Cardiac muscle cell (in vitro differentiated cells and primary cell): ENCODE measurements around the gene GRID1. TPM values are rescaled to one million over a fixed set of nuclear protein-coding genes. Genes with fewer than 3 reads are reported as not detected.

Experiments used
- DNase-seq, 2 donors: peaks; one replicate each; pipeline versions ENCODE4 v3.0.0 to v3.0.0-alpha.2; 2010 to 2017; ENCODE audit warnings: low read depth in 1 of 2, low spot score in 1 of 2
- H3K27ac ChIP-seq: fragments of 200-600 bp; sonication (generic); 2 replicates; pipeline ENCODE4 v1.5.1; 2016
- H3K27me3 ChIP-seq: fragments of 200-600 bp; sonication (generic); 2 replicates; pipeline ENCODE4 v1.6.0; 2016; ENCODE audit warnings: control low read depth
- H3K36me3 ChIP-seq: fragments of 200-600 bp; sonication (generic); 2 replicates; pipeline ENCODE4 v1.5.1; 2016; ENCODE audit warnings: control low read depth
- H3K4me1 ChIP-seq: fragments of 200-600 bp; sonication (generic); 2 replicates; pipeline ENCODE4 v1.8.1; 2017; ENCODE audit warnings: low read depth, mild to moderate bottlenecking, mixed run types
- H3K4me3 ChIP-seq: fragments of 200-600 bp; sonication (generic); 2 replicates; pipeline ENCODE4 v1.5.1; 2016; ENCODE audit warnings: mild to moderate bottlenecking
- H3K9me3 ChIP-seq: fragments of 200-600 bp; sonication (generic); 2 replicates; pipeline ENCODE4 v1.5.1; 2017; ENCODE audit warnings: low read depth, mild to moderate bottlenecking, control low read depth
- polyA plus RNA-seq: library from polyadenylated mRNA; unstranded; fragments of >200 nt; fragmentation: Nextera tagmentation; extraction: Ambion mirVana; gene quantifications from 2 replicates; pipeline ENCODE4 v1.2.1, GENCODE V29; 2016
- total RNA-seq: library from RNA; depleted of rRNA; stranded (reverse); fragments of >200 nt; gene quantifications from 2 replicates; pipeline ENCODE4 v1.2.3, GENCODE V29; 2016
- TF ChIP-seq, protein P1 (sequence below): IDR thresholded peaks from 2 replicates; pipeline ENCODE4 v1.5.1; 2012; ENCODE audit warnings: low read depth, mild to moderate bottlenecking, low read length

GRID1 gene
- total and polyA plus RNA-seq, 2 experiments from 2014 or later = 1.5 to 1.6 TPM

DNA sequence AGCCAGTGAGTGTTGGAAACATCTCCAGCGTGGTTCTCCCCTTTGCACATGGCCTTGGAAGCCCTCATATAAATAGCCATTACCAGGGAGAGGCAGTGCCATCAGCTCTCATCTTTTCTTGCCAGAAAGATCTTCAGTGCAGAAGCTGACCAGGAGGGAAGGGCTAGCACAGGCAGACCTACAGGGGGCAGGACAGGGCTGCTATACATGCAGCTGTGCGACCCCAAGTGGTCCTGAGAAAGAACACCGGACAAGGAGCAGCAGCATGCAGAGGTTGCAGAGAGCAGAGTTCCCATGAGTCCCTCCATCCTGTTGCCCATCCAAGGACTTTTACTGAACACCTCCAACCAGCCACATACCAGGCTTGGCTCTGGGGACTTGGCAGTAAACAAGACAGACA is 17.1 kb downstream of the GRID1 start:
- H3K9me3 ChIP-seq = no peaks in the 10 kb centered on the region
- no peak overlapping the region for H3K4me3 ChIP-seq
- no peak overlapping the region for H3K27ac ChIP-seq
- H3K4me1 ChIP-seq = peaks cover 3% of the 10 kb centered on the region
- TF ChIP-seq, protein P1, sequence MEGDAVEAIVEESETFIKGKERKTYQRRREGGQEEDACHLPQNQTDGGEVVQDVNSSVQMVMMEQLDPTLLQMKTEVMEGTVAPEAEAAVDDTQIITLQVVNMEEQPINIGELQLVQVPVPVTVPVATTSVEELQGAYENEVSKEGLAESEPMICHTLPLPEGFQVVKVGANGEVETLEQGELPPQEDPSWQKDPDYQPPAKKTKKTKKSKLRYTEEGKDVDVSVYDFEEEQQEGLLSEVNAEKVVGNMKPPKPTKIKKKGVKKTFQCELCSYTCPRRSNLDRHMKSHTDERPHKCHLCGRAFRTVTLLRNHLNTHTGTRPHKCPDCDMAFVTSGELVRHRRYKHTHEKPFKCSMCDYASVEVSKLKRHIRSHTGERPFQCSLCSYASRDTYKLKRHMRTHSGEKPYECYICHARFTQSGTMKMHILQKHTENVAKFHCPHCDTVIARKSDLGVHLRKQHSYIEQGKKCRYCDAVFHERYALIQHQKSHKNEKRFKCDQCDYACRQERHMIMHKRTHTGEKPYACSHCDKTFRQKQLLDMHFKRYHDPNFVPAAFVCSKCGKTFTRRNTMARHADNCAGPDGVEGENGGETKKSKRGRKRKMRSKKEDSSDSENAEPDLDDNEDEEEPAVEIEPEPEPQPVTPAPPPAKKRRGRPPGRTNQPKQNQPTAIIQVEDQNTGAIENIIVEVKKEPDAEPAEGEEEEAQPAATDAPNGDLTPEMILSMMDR = peak; percentile 46
- H3K27me3 ChIP-seq = no peaks in the 10 kb centered on the region
- peak; percentile 23 to 78 for DNase-seq
- H3K36me3 ChIP-seq = no peaks in the 10 kb centered on the region

DNA sequence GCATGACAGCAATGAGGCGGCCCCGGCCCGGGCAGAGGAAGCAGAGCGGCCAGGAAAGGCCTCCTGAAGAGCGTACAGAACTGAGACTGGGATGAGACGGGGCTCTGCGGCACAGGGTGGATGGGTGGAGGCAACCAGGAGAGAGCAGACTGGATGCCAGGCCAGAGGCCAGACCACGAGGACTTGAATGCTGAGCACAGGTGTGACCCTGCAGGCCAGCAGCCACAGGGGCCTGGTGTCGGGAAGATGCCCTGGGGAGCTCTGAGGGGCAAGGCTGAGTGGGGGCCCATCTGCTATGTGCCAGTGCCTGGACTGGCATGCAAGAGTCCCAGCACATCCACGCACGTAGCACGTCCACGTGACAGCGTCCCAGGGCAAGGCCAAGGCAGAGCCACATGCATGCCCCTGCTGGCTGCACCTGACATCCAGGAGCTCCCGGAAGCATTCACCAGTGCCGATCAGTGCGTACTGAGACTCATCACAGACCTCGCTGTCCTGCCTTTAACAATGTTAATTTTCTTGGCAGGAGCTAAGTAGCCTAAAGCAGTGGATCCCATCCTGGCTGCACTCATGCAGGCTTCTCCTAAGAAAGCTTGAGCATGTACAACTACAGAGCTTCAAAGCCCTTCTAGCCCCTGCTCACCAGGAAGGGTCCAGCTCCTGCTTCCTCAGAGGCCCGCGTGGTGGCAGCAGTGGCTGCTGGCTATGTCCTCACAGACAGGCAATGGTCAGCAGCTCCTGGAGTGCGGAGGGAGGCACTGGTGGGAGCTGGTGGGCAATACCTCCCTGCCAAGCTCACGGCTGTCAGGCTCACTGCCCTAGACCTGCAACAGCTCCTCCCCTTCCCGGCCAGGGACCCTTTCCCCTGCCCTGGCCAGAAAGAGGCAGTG is 18.0 kb downstream of the GRID1 start:
- H3K27ac ChIP-seq = no peak overlapping the region
- DNase-seq = peak; percentile 7 to 50
- H3K9me3 ChIP-seq = no peaks in the 10 kb centered on the region
- H3K4me1 ChIP-seq = peaks cover 3% of the 10 kb centered on the region
- no peak overlapping the region for H3K4me3 ChIP-seq
- H3K27me3 ChIP-seq = no peaks in the 10 kb centered on the region
- H3K36me3 ChIP-seq = no peaks in the 10 kb centered on the region
- TF ChIP-seq, protein P1 = peak; percentile 24

DNA sequence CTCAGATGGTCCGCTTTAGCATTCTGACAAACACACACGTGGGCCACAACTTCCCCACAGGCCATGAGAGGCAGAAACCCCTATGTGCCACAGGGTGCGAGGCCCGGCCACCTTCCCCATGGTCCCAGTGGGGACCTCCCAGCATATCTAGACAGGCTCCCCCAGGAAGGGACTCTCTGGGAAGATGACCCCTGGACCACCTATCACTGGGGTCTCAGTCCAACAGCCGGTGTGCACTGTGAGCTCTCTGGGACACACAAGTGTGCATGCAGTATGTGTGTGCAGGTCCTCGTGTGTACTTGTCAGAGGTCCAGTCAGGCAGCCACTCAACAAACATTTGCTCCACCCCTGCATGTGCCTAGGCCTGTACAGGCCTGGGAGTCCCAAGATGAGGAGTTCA is 18.7 kb downstream of the GRID1 start:
- Histone ChIP-seq H3K4me3 (no peak overlapping the region), H3K27ac (no peak overlapping the region), H3K9me3 (no peaks in the 10 kb centered on the region), H3K27me3 (no peaks in the 10 kb centered on the region), H3K36me3 (no peaks in the 10 kb centered on the region), H3K4me1 (peaks cover 3% of the 10 kb centered on the region)
- TF ChIP-seq, protein P1 = no peak
- DNase-seq = no peak

DNA sequence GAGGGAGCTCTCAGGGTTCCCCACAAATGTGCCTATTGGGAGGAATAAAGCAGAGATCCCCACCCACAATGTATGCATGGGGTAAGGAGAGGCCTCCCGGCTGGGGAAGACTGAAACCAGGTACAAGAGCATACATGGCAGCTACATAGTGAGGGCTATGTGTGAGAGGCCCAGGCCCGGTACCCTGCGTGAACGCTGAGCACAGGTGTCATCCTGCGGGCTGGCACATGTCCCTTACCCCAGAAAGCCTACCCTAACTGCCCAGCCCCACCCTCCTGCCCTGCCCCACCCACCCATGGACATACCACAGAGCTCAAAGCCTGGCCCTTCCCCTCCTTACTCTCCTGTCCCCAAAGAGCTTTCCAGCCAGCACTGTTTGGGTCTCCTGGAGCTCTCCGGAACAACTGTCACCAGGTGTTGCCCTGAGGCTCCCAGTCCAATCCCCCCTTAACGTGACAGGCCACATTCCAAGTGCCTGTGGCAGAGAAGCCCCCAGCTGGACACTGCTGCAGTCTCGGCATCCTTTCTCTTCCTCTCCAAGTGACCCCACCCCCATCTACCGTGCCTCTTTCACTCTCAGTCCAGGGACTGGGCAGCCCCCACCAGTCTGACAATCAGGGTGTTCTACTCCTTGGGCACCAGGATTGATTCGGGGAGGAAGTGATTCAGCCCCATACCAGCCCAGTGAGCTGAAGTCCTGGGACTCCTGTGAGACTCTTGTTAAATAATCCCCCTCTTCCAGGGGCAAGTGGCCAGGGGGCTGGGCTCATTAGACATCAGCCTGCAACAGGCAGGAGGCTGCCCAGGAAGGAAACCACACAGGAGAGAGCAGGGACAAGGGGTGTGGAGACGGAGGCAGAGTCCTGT is 19.6 kb downstream of the GRID1 start:
- no peak overlapping the region for H3K27ac ChIP-seq
- TF ChIP-seq, protein P1 = no peak
- H3K4me1 ChIP-seq = peaks cover 3% of the 10 kb centered on the region
- DNase-seq = no peak
- no peaks in the 10 kb centered on the region for H3K9me3 ChIP-seq
- no peaks in the 10 kb centered on the region for H3K36me3 ChIP-seq
- no peak overlapping the region for H3K4me3 ChIP-seq
- H3K27me3 ChIP-seq = no peaks in the 10 kb centered on the region

DNA sequence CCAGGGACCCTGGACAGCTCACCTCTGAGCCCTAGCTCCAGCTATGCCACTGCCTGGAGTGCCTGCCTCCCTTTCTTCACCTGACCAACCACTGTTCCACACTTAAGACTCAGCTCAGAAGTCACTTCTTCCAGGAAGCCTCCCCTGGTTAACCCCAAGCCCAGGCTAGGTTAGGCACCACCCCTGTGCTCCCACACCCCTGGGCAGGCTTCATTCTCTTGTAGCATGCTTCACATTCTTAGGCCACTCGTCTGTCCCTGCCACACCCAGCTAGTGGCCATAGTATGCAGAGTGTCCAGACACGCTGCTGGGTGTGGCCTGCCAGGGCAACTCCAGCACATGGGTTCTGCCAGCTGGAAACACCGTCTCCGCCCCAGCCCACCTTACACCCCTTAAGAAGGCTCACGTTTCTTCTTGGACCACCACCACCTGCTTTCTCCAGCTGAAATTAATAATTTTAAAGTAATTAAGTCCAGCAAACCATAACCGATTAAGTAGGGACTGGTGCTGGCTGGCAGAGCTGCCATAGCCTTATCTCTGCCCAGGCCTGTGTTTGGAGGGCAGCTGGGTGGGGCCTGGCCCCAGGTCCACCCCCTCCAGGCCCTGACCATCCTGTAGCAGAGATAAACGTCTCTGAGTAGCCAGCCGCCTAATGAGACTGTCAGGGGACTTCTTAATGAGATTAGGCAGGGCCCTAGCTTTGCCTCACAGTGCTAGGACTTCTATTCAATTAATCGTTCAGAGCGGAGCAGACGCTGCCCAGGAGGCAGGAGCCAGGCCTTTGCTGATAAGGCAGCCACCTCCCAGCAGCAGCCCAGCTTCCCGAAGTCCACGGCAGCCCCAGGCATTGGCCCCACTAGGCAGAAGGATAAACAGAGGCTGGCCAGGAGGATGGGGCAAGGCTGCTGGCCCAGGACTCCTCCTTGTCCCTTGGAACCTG is 20.5 kb downstream of the GRID1 start:
- Histone ChIP-seq H3K4me1 (peaks cover 3% of the 10 kb centered on the region), H3K9me3 (no peaks in the 10 kb centered on the region), H3K27ac (no peak overlapping the region), H3K27me3 (no peaks in the 10 kb centered on the region), H3K4me3 (no peak overlapping the region), H3K36me3 (no peaks in the 10 kb centered on the region)
- TF ChIP-seq, protein P1 = no peak
- DNase-seq = no peak
